Small intestine (tissue), 7 donors: Measurements from ENCODE around the gene C3orf38. TPM values are rescaled to one million over a fixed set of nuclear protein-coding genes. Genes with fewer than 3 reads are reported as not detected.

Experiments used
- DNase-seq, 2 donors: peaks; one replicate each; pipeline versions ENCODE4 v3.0.0 to v3.0.0-alpha.2; 2013
- FAIRE-seq: peaks from 2 replicates; lab custom pipeline; 2012; peaks lifted over from hg19 to GRCh38; lab: Jason Lieb, UNC
- H3K27ac ChIP-seq, 3 donors: one replicate each; pipeline ENCODE4 v1.5.1; 2013; ENCODE audit warnings: low read length in 2 of 3, mild to moderate bottlenecking in 2 of 3, control low read depth in 1 of 3, inconsistent platforms in 1 of 3, low read depth in 1 of 3, moderate library complexity in 1 of 3
- H3K27me3 ChIP-seq, 3 donors: one replicate each; pipeline ENCODE4 v1.6.1; 2013; ENCODE audit warnings: low read length in 3 of 3, inconsistent platforms in 1 of 3; ENCODE audit not compliant: control insufficient read depth in 3 of 3, insufficient read depth in 3 of 3
- H3K36me3 ChIP-seq, 3 donors: one replicate each; pipeline ENCODE4 v1.6.1; 2013; ENCODE audit warnings: low read length in 3 of 3, inconsistent platforms in 1 of 3, low read depth in 1 of 3, mild to moderate bottlenecking in 1 of 3, moderate library complexity in 1 of 3; ENCODE audit not compliant: control insufficient read depth in 3 of 3, insufficient read depth in 2 of 3
- H3K4me1 ChIP-seq, 3 donors: one replicate each; pipeline ENCODE4 v1.6.1; 2013; ENCODE audit warnings: low read length in 2 of 3, inconsistent platforms in 1 of 3, low read depth in 1 of 3, mild to moderate bottlenecking in 1 of 3, moderate library complexity in 1 of 3; ENCODE audit not compliant: control insufficient read depth in 3 of 3, insufficient read depth in 2 of 3
- H3K4me3 ChIP-seq, 3 donors: one replicate each; pipeline ENCODE4 v1.5.1; 2013; ENCODE audit warnings: low read length in 3 of 3, control low read depth in 1 of 3, inconsistent platforms in 1 of 3, low read depth in 1 of 3, mild to moderate bottlenecking in 1 of 3, moderate library complexity in 1 of 3
- H3K9me3 ChIP-seq, 2 donors: one replicate each; pipeline ENCODE4 v1.6.1; 2013; ENCODE audit warnings: low read depth in 1 of 2, low read length in 1 of 2; ENCODE audit not compliant: control insufficient read depth in 2 of 2, insufficient read depth in 1 of 2
- WGBS, 3 donors: extraction: QIAGEN DNeasy Blood & Tissue Kit; methylation state at CpG; one replicate each; pipeline ENCODE4 v1.1.7; 2013; 5-methylcytosine and 5-hydroxymethylcytosine counted together
- polyA plus RNA-seq, 4 donors: library from polyadenylated mRNA; stranded (reverse) in 3 of 4; unstranded in 1 of 4; fragments of 200-250 nt in 3 of 4; fragments of 120-200 nt in 1 of 4; gene quantifications; one replicate each; pipeline versions ENCODE4 v1.2.1 to v1.2.3, GENCODE V29; 2013
- donor health status: healthy with polysubstance abuse.
- donor health status: control.
- donor health status: control.
- donor health status: Bipolar disorder and iron deficiency.
- donor health status: healthy.

The C3orf38 gene
- polyA plus RNA-seq, 4 donors = 7.8 to 18.7 (median 12.0) TPM

DNA sequence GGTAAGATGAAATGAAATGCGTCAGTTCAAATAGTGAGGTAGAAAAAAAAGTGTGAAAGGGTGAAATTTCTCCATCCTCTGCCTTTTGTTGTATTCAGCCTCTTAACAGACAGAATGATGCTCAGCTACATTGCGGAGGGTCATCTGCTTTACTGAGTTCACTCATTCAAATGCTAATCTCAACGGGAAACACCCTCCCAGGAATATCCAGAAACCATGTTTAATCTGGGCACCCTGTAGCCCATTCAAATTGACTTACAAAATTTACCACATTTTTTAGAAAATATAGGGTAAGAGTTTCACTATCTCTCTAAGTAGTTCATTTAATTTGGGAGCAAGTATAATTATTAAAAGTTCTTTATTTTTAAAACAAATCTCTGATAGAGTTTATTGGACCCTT is 42.9 kb downstream of the C3orf38 start:
- Histone ChIP-seq H3K9me3 (no peaks in the 10 kb centered on the region), H3K27me3 (no peaks in the 10 kb centered on the region), H3K36me3 (no peaks in the 10 kb centered on the region), H3K27ac (no peak overlapping the region), H3K4me1 (no peaks in the 10 kb centered on the region), H3K4me3 (no peak overlapping the region)
- DNase-seq (no peak), FAIRE-seq (no peak)
- 53 to 72% (median 69%) methylated on average over 3 of the region's 3 CpGs for WGBS, 3 donors

GRCh38 chr3:88195951-88196434 is 46.2 kb downstream of the C3orf38 start:
- Histone ChIP-seq H3K4me1 (no peaks in the 10 kb centered on the region), H3K4me3 (no peak overlapping the region), H3K27me3 (no peaks in the 10 kb centered on the region), H3K9me3 (no peaks in the 10 kb centered on the region), H3K36me3 (no peaks in the 10 kb centered on the region), H3K27ac (no peak overlapping the region)
- DNase-seq (no peak), FAIRE-seq (no peak)
- 87 to 90% (median 88%) methylated on average over 2 of the region's 2 CpGs for WGBS, 3 donors

GRCh38 chr3:88198121-88198520 is 48.4 kb downstream of the C3orf38 start:
- no peaks in the 10 kb centered on the region for H3K27me3 ChIP-seq
- H3K36me3 ChIP-seq = no peaks in the 10 kb centered on the region
- DNase-seq (no peak), FAIRE-seq (no peak)
- H3K4me3 ChIP-seq = no peak overlapping the region
- H3K4me1 ChIP-seq = no peaks in the 10 kb centered on the region
- WGBS, 3 donors = 9 to 35% (median 27%) methylated on average over 1 of the region's 1 CpG
- no peaks in the 10 kb centered on the region for H3K9me3 ChIP-seq
- no peak overlapping the region for H3K27ac ChIP-seq

DNA sequence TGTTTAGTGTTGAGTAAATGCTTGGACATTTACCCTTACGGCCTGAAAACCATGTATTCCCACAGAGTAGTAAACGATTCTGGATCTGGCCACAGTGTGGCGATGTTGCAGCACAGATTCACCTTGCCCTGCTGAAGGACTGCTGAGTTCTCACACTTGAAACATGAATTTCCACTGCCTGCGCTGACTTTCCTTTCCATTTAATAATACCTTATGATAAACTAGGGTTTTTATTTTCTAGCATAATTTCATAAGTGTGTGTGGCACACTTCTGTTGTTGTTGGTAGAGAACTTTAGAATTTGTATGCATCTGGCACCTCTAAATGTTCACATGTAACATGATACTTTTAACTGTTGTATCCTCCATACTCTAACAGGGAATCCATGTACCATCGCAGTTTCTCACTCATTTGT is 53.9 kb downstream of the C3orf38 start:
- DNase-seq = peak; percentile 57 to 73
- Histone ChIP-seq H3K36me3 (no peaks in the 10 kb centered on the region), H3K4me1 (no peaks in the 10 kb centered on the region), H3K9me3 (no peaks in the 10 kb centered on the region), H3K4me3 (no peak overlapping the region), H3K27me3 (no peaks in the 10 kb centered on the region), H3K27ac (no peak overlapping the region)
- WGBS, 3 donors = 6 to 13% (median 12%) methylated on average over 5 of the region's 5 CpGs
- FAIRE-seq = no peak

Other genes with a start within 250 kb of the C3orf38 start
- gene CGGBP1, start 91.0 kb upstream of the C3orf38 start, polyA plus RNA-seq = 10 to 100 TPM; 29.2 to 72.2 (median 36.0) TPM
- 10 to 100 TPM in 1 of 4 donors, 1 to 10 TPM in 3; 3.0 to 12.8 (median 5.0) TPM for gene ZNF654, start 90.7 kb upstream of the C3orf38 start, polyA plus RNA-seq